Erythroblast (primary cell): ENCODE results near the gene PFN2.

Experiments
- GATA1 ChIP-seq: IDR thresholded peaks from 2 replicates; pipeline ENCODE4 v1.6.1; 2011; ENCODE audit warnings: low read depth, mild to moderate bottlenecking, control low read depth, low read length, moderate library complexity
- POLR2A ChIP-seq: IDR thresholded peaks from 2 replicates; pipeline ENCODE4 v1.6.1; 2011; ENCODE audit warnings: mild to moderate bottlenecking, low read length

- TF ChIP-seq POLR2A (no peak), GATA1 (no peak)
Measured at GRCh38 chr3:149949181-149949580, 21.5 kb downstream of the PFN2 start.
